ENCODE measurements around the gene PLPPR1.

DNA sequence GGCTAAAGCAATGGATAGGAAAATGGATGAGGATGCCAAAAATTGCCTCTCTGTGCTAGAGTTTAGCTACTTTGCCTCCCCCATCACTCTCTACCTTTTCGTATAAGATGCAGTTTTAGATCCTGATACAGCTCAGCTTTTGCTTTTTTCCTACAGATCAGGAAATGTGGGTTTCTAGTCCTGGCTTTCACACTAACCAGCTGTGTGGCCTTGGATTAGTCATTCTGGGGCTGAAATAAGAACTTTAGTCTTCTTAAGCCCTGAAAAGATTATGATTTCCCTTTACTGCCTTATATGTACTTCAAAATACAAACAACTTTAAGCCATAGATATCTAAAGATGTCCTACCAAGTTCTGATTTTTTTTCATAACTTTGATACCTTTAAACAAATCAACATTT, 239.9 kb downstream of the PLPPR1 start:
- TF ChIP-seq, protein P1, sequence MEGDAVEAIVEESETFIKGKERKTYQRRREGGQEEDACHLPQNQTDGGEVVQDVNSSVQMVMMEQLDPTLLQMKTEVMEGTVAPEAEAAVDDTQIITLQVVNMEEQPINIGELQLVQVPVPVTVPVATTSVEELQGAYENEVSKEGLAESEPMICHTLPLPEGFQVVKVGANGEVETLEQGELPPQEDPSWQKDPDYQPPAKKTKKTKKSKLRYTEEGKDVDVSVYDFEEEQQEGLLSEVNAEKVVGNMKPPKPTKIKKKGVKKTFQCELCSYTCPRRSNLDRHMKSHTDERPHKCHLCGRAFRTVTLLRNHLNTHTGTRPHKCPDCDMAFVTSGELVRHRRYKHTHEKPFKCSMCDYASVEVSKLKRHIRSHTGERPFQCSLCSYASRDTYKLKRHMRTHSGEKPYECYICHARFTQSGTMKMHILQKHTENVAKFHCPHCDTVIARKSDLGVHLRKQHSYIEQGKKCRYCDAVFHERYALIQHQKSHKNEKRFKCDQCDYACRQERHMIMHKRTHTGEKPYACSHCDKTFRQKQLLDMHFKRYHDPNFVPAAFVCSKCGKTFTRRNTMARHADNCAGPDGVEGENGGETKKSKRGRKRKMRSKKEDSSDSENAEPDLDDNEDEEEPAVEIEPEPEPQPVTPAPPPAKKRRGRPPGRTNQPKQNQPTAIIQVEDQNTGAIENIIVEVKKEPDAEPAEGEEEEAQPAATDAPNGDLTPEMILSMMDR (IDR thresholded peaks at IDR 0.05; ENCODE audit: insufficient read depth, low read length, poor library complexity, severe bottlenecking), result no peak
- no peak for TF ChIP-seq EZH2phosphoT487 (conservative IDR thresholded peaks at IDR 0.05; ENCODE audit: low read length)

Measured in SU-DHL-6 (cell line).